Dermis microvascular lymphatic vessel endothelial cell (primary cell): ENCODE data around the gene MB. TPM values are rescaled to one million over a fixed set of nuclear protein-coding genes. Genes with fewer than 3 reads are reported as not detected.
A peak's percentile ranks its signal among the peaks of the same experiment; 100 is the strongest.
"Not testable (repeated sequence)": the region's sequence is repeated elsewhere in the genome, so short reads cannot be mapped to it uniquely, and the experiment has no call there.

Experiments used
- DNase-seq, 2 donors: peaks; one replicate each; pipeline versions ENCODE4 v3.0.0 to v3.0.0-alpha.2; 2010; ENCODE audit warnings: low read depth in 2 of 2
- total RNA-seq: library from RNA; depleted of rRNA; stranded (reverse); fragments of >200 nt; gene quantifications from 2 replicates; pipeline ENCODE4 v1.2.1, GENCODE V29; 2014

MB gene
- total RNA-seq, 1 donor from 2014 or later, result not detected

- no peak for DNase-seq
Measured at GRCh38 chr22:35638001-35638400, 20.9 kb upstream of the MB start.

GRCh38 chr22:35637254-35637653 lies 20.1 kb upstream of the MB start:
- no peak for DNase-seq

GRCh38 chr22:35634943-35635540 lies 17.9 kb upstream of the MB start:
- no peak for DNase-seq

- no peak for DNase-seq
Measured at GRCh38 chr22:35634015-35634414, 16.9 kb upstream of the MB start.

GRCh38 chr22:35633520-35633919 lies 16.4 kb upstream of the MB start:
- DNase-seq, result no peak

- no peak for DNase-seq
Measured at GRCh38 chr22:35632935-35633334, 15.8 kb upstream of the MB start.

GRCh38 chr22:35631597-35631996 lies 14.5 kb upstream of the MB start:
- DNase-seq, result peak in 1 of 2 donors; percentile 45

GRCh38 chr22:35630891-35631290 lies 13.8 kb upstream of the MB start:
- no peak for DNase-seq

- no peak for DNase-seq
Measured at GRCh38 chr22:35630387-35630793, 13.3 kb upstream of the MB start.

- peak in 1 of 2 donors; percentile 81 for DNase-seq
Measured at GRCh38 chr22:35629406-35630216, 12.5 kb upstream of the MB start.

GRCh38 chr22:35628732-35629131 lies 11.6 kb upstream of the MB start:
- no peak for DNase-seq

- peak; percentile 63 to 84 for DNase-seq
Measured at GRCh38 chr22:35627267-35628041, 10.3 kb upstream of the MB start.

- no peak for DNase-seq
Measured at GRCh38 chr22:35625763-35626432, 8.8 kb upstream of the MB start.

- no peak for DNase-seq
Measured at GRCh38 chr22:35624547-35624946, 7.4 kb upstream of the MB start.

- DNase-seq, result not testable (repeated sequence)
Measured at GRCh38 chr22:35623885-35624284, 6.8 kb upstream of the MB start.

GRCh38 chr22:35622191-35622913 lies 5.2 kb upstream of the MB start:
- no peak for DNase-seq

- no peak for DNase-seq
Measured at GRCh38 chr22:35621451-35621850, 4.3 kb upstream of the MB start.

- peak in 1 of 2 donors; percentile 14 for DNase-seq
Measured at GRCh38 chr22:35620624-35621251, 3.6 kb upstream of the MB start.

- no peak for DNase-seq
Measured at GRCh38 chr22:35619336-35620094, 2.4 kb upstream of the MB start.
